Activated CD4-positive, alpha-beta T cell treated with anti-CD3 and anti-CD28 coated beads, Interleukin-2, amount 10 ng/mL, durations not matched to agents 7 days and 5 days (primary cell): ENCODE results near the gene CCDC93. TPM values are rescaled to one million over a fixed set of nuclear protein-coding genes. Genes with fewer than 3 reads are reported as not detected.

Experiments used
- CTCF ChIA-PET: fragments of 350-600 bp; sonication (Branson Sonifier 250); formaldehyde crosslinking; loops from one replicate; lab custom pipeline; 2021; ENCODE audit warnings: antibody characterized with exemption; lab: Charles Lee
- POLR2A ChIA-PET: fragments of 350-600 bp; sonication (Branson Sonifier 250); formaldehyde crosslinking; loops from one replicate; lab custom pipeline; 2021; ENCODE audit warnings: antibody characterized with exemption; lab: Charles Lee
- DNase-seq: peaks from one replicate; pipeline ENCODE4 v3.0.0-alpha.2; 2020
- H3K27ac Mint-ChIP-seq: one replicate; pipeline ENCODE4 v1.8.0; 2021; ENCODE audit warnings: mild to moderate bottlenecking, moderate library complexity, mixed read lengths
- H3K27me3 Mint-ChIP-seq: one replicate; pipeline ENCODE4 v1.8.0; 2021; ENCODE audit warnings: mixed read lengths
- H3K36me3 Mint-ChIP-seq: one replicate; pipeline ENCODE4 v1.8.0; 2021; ENCODE audit warnings: low read depth, mixed read lengths
- H3K4me1 Mint-ChIP-seq: one replicate; pipeline ENCODE4 v1.8.0; 2021; ENCODE audit warnings: mixed read lengths
- H3K4me3 Mint-ChIP-seq: one replicate; pipeline ENCODE4 v1.8.0; 2021; ENCODE audit warnings: mild to moderate bottlenecking, moderate library complexity, mixed read lengths
- H3K9me3 Mint-ChIP-seq: one replicate; pipeline ENCODE4 v1.8.0; 2021; ENCODE audit warnings: mixed read lengths
- total RNA-seq, 2 experiments: library from RNA; stranded (reverse); gene quantifications; one replicate each; pipeline ENCODE4 v1.2.3, GENCODE V29; 2021

The CCDC93 gene
- total RNA-seq, 2 experiments from 2014 or later = 35.5 to 39.1 TPM

GRCh38 chr2:117958186-117958585 lies 55.7 kb downstream of the CCDC93 start:
- no peak for DNase-seq
- no peaks in the 10 kb centered on the region for H3K4me1 Mint-ChIP-seq
- H3K36me3 Mint-ChIP-seq = peaks cover 60% of the 10 kb centered on the region
- H3K4me3 Mint-ChIP-seq = no peak overlapping the region
- no peaks in the 10 kb centered on the region for H3K27me3 Mint-ChIP-seq
- no peak overlapping the region for H3K27ac Mint-ChIP-seq
- ChIA-PET POLR2A (interaction anchor here (0.6 kb wide), 1 partner anchor 1108 kb away, joined by 4 read pairs; no protein-coding TSS in a partner anchor), CTCF (interaction anchor here (1.4 kb wide), 1 partner anchor 38 kb away, joined by 3 read pairs; no protein-coding TSS in a partner anchor)
- H3K9me3 Mint-ChIP-seq = no peaks in the 10 kb centered on the region

GRCh38 chr2:117957616-117958015 lies 56.3 kb downstream of the CCDC93 start:
- no peak for DNase-seq
- CTCF ChIA-PET = no interaction called here
- H3K27me3 Mint-ChIP-seq = no peaks in the 10 kb centered on the region
- POLR2A ChIA-PET = interaction anchor here (0.6 kb wide), 1 partner anchor 1109 kb away, joined by 4 read pairs; no protein-coding TSS in a partner anchor
- H3K36me3 Mint-ChIP-seq = peaks cover 58% of the 10 kb centered on the region
- H3K27ac Mint-ChIP-seq = no peak overlapping the region
- H3K4me3 Mint-ChIP-seq = no peak overlapping the region
- no peaks in the 10 kb centered on the region for H3K9me3 Mint-ChIP-seq
- no peaks in the 10 kb centered on the region for H3K4me1 Mint-ChIP-seq

DNA sequence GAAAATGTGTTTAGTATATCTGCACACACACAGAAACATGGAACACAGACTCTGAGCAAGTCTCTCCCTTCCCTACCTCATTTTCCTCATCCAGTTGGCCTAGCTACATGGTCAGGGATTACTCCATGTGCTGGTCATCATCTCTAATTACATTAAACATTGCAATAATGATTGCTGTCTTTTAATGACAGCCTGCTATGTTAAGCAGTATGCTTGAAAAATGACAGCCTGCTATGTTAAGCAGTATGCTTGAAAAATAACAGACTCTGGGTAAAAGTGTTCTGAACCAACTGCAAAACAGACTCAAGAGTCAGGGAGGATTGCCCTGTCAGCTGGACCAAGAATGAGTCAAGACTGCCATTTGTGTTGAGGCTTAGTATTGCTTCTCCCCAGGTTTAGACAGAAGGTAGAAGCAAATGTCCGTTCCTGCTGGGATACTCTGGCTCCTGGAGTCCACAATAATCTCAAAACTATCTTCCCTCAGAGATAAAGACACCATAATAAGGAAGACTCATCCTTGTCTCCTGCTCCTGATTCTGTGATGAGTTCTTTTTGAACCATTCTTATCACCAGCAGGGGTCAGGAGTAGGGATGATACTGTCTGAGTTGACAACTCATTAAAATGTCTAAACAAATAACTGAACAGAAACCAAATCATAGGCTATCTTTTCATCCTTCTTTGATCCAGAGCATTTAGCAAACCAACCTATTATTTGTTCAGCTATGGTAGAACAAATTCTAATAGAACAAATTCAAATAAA lies 57.7 kb downstream of the CCDC93 start:
- ChIA-PET POLR2A (no interaction called here), CTCF (interaction anchor here (1.4 kb wide), 1 partner anchor 15 kb away, joined by 3 read pairs; no protein-coding TSS in a partner anchor)
- no peaks in the 10 kb centered on the region for H3K4me1 Mint-ChIP-seq
- H3K9me3 Mint-ChIP-seq = no peaks in the 10 kb centered on the region
- no peaks in the 10 kb centered on the region for H3K27me3 Mint-ChIP-seq
- no peak overlapping the region for H3K4me3 Mint-ChIP-seq
- H3K36me3 Mint-ChIP-seq = peaks cover 65% of the 10 kb centered on the region
- H3K27ac Mint-ChIP-seq = no peak overlapping the region
- no peak for DNase-seq

DNA sequence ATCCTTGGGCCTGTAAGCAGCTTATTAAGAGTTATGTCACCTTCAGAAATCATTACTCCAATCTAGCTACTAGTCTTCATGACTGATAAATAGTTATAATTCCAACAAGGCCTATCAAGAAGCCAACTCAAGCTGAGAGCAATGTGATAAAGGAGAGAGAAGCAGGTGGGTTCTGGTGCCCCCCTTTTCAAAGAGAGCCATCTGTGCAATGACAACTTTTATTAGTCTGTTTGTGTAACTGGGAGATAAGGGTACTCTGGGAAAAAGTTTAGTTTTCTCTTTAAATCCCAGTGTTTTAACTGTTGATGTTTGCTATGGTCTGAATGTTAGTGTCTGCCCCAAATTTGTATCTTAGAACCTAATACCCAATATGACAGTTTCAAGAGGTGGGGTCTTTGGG lies 60.6 kb downstream of the CCDC93 start:
- peaks cover 63% of the 10 kb centered on the region for H3K36me3 Mint-ChIP-seq
- H3K4me3 Mint-ChIP-seq = no peak overlapping the region
- no peak for DNase-seq
- ChIA-PET POLR2A (no interaction called here), CTCF (no interaction called here)
- no peaks in the 10 kb centered on the region for H3K4me1 Mint-ChIP-seq
- no peaks in the 10 kb centered on the region for H3K9me3 Mint-ChIP-seq
- H3K27ac Mint-ChIP-seq = no peak overlapping the region
- no peaks in the 10 kb centered on the region for H3K27me3 Mint-ChIP-seq

DNA sequence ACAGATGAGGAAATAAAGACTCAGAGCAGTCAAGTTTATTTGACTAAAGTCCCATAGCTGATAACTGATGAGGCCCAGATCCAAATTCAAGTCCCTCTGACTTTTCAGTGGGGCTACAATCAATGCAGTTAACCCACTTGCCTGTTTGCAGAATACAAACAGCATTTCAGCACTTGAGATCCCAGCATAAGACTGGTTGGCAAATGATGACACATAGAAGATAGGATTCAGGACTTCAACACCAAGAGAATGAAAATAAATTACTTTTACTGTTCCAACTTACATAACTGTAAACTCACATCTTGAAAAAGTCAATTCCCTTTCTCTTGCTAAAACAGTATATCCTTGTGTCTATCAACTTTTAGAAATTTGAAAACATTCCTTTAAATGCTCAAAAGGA lies 61.2 kb downstream of the CCDC93 start:
- peaks cover 63% of the 10 kb centered on the region for H3K36me3 Mint-ChIP-seq

GRCh38 chr2:117952228-117952627 lies 61.6 kb downstream of the CCDC93 start:
- DNase-seq = no peak
- no peaks in the 10 kb centered on the region for H3K4me1 Mint-ChIP-seq
- no peak overlapping the region for H3K27ac Mint-ChIP-seq
- no peak overlapping the region for H3K4me3 Mint-ChIP-seq
- ChIA-PET POLR2A (no interaction called here), CTCF (interaction anchor here (2.2 kb wide), 1 partner anchor 138 kb away, joined by 6 read pairs; the partner anchor contains the start of gene DDX18)
- peaks cover 60% of the 10 kb centered on the region for H3K36me3 Mint-ChIP-seq
- no peaks in the 10 kb centered on the region for H3K9me3 Mint-ChIP-seq
- no peaks in the 10 kb centered on the region for H3K27me3 Mint-ChIP-seq

More for the DNA sequence above, 61.2 kb downstream of the CCDC93 start:
- DNase-seq = no peak
- no peak overlapping the region for H3K27ac Mint-ChIP-seq
- H3K4me1 Mint-ChIP-seq = no peaks in the 10 kb centered on the region
- CTCF ChIA-PET = interaction anchor here (2.2 kb wide), 1 partner anchor 139 kb away, joined by 6 read pairs; the partner anchor contains the start of gene DDX18
- no peak overlapping the region for H3K4me3 Mint-ChIP-seq
- POLR2A ChIA-PET = no interaction called here
- H3K9me3 Mint-ChIP-seq = no peaks in the 10 kb centered on the region
- no peaks in the 10 kb centered on the region for H3K27me3 Mint-ChIP-seq

GRCh38 chr2:117949806-117950205 lies 64.1 kb downstream of the CCDC93 start:
- DNase-seq = no peak
- Mint-ChIP-seq H3K9me3 (no peaks in the 10 kb centered on the region), H3K27ac (no peak overlapping the region), H3K4me1 (no peaks in the 10 kb centered on the region), H3K27me3 (no peaks in the 10 kb centered on the region), H3K36me3 (peaks cover 65% of the 10 kb centered on the region), H3K4me3 (no peak overlapping the region)
- POLR2A ChIA-PET = no interaction called here
- CTCF ChIA-PET = interaction anchor here (1.4 to 1.9 kb wide), 2 partner anchors 11 to 19 kb away, joined by 4 read pairs; no protein-coding TSS in a partner anchor

DNA sequence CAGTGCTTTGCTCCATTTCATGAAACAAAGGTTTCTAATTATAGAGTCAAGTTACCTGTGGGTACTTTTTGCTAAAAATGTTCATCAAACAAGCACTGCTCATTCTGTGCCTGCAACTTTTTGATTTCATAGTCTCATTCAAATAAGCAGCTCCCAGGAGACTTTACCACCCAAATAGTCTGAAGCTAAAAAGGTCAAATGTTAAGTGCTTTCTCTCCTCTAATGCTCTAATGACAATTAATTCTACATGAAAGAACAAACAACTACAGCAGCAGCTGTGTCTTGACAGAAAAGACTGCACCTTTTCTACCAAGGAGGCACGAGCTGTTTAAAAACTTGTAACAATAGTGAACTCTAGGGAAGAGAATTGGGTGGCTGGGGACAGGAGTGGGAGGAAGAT lies 65.3 kb downstream of the CCDC93 start:
- H3K36me3 Mint-ChIP-seq = peaks cover 55% of the 10 kb centered on the region
- no peak overlapping the region for H3K27ac Mint-ChIP-seq
- POLR2A ChIA-PET = no interaction called here
- no peak overlapping the region for H3K4me3 Mint-ChIP-seq
- H3K27me3 Mint-ChIP-seq = no peaks in the 10 kb centered on the region
- CTCF ChIA-PET = interaction anchor here (1.9 kb wide), 1 partner anchor 17 kb away, joined by 4 read pairs; no protein-coding TSS in a partner anchor
- no peaks in the 10 kb centered on the region for H3K9me3 Mint-ChIP-seq
- DNase-seq = no peak
- H3K4me1 Mint-ChIP-seq = no peaks in the 10 kb centered on the region

DNA sequence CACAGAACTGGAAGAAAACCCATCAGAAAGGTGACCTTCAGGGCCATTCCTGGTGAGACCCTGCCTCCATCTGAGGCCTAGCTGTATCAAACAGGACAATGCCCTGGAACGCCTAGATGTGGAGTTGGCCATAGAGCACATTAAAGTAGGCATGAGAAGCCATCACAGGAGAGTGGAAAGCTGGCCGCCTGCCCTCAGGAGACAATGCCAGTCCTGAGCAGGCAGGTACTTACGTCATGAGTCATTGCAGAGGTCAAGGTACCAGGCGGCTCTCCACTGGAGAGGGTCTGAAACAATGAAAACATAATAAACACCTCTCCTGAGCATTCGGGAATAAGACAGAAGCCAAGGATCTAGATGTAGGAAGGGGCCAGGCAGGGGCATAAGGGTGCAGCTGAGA lies 68.6 kb downstream of the CCDC93 start:
- DNase-seq = no peak
- Mint-ChIP-seq H3K9me3 (no peaks in the 10 kb centered on the region), H3K27ac (no peak overlapping the region), H3K36me3 (peaks cover 55% of the 10 kb centered on the region), H3K27me3 (no peaks in the 10 kb centered on the region), H3K4me1 (no peaks in the 10 kb centered on the region), H3K4me3 (no peak overlapping the region)
- CTCF ChIA-PET = interaction anchor here (0.8 to 1.1 kb wide), 2 partner anchors 12 to 14 kb away, joined by 3 read pairs; no protein-coding TSS in a partner anchor
- POLR2A ChIA-PET = no interaction called here

- Mint-ChIP-seq H3K4me1 (no peaks in the 10 kb centered on the region), H3K36me3 (peaks cover 55% of the 10 kb centered on the region), H3K9me3 (no peaks in the 10 kb centered on the region), H3K27me3 (no peaks in the 10 kb centered on the region), H3K27ac (no peak overlapping the region), H3K4me3 (no peak overlapping the region)
- CTCF ChIA-PET = interaction anchor here (0.8 to 1.1 kb wide), 2 partner anchors 12 to 14 kb away, joined by 3 read pairs; no protein-coding TSS in a partner anchor
- POLR2A ChIA-PET = no interaction called here
- no peak for DNase-seq
Observed at GRCh38 chr2:117944816-117945215, 69.1 kb downstream of the CCDC93 start.

GRCh38 chr2:117943013-117943672 lies 70.7 kb downstream of the CCDC93 start:
- DNase-seq = no peak
- ChIA-PET POLR2A (no interaction called here), CTCF (no interaction called here)
- H3K27ac Mint-ChIP-seq = no peak overlapping the region
- H3K4me3 Mint-ChIP-seq = no peak overlapping the region
- H3K4me1 Mint-ChIP-seq = no peaks in the 10 kb centered on the region
- no peaks in the 10 kb centered on the region for H3K9me3 Mint-ChIP-seq
- H3K36me3 Mint-ChIP-seq = peaks cover 56% of the 10 kb centered on the region
- no peaks in the 10 kb centered on the region for H3K27me3 Mint-ChIP-seq

GRCh38 chr2:117942551-117942950 lies 71.3 kb downstream of the CCDC93 start:
- Mint-ChIP-seq H3K9me3 (no peaks in the 10 kb centered on the region), H3K27me3 (no peaks in the 10 kb centered on the region), H3K4me3 (no peak overlapping the region), H3K4me1 (no peaks in the 10 kb centered on the region), H3K27ac (no peak overlapping the region), H3K36me3 (peaks cover 52% of the 10 kb centered on the region)
- DNase-seq = no peak
- CTCF ChIA-PET = no interaction called here
- POLR2A ChIA-PET = no interaction called here

- ChIA-PET CTCF (interaction anchor here (0.6 to 1.9 kb wide), 3 partner anchors 14 to 406 kb away, joined by 3 to 5 read pairs (median 3); partner anchors contain the start of gene DDX18), POLR2A (no interaction called here)
- Mint-ChIP-seq H3K4me3 (no peak overlapping the region), H3K9me3 (no peaks in the 10 kb centered on the region), H3K27me3 (no peaks in the 10 kb centered on the region), H3K36me3 (peaks cover 46% of the 10 kb centered on the region), H3K27ac (no peak overlapping the region), H3K4me1 (no peaks in the 10 kb centered on the region)
- DNase-seq = no peak
Observed at GRCh38 chr2:117941693-117942092, 72.2 kb downstream of the CCDC93 start.
